ENCODE results near the gene SBF2. TPM values are rescaled to one million over a fixed set of nuclear protein-coding genes. Genes with fewer than 3 reads are reported as not detected.

The SBF2 gene
- total and polyA plus RNA-seq, 2 of the 13 experiments (the other 11 are each of a cell fraction or from before 2014, with no cell fraction given), result 24.0 to 45.8 TPM

- TF ChIP-seq RBM39 (IDR thresholded peaks at IDR 0.05; ENCODE audit: low read depth, low read length, poor library complexity, severe bottlenecking) (peak; percentile 96), CREB1 (IDR thresholded peaks at IDR 0.05) (no peak), CREB1 (CRISPR knock-in tag; IDR thresholded peaks at IDR 0.05) (no peak), TGIF2 (CRISPR knock-in tag; IDR thresholded peaks at IDR 0.05) (0 out of 2 replicates have a peak, but pooled peaks have one; percentile 34), KMT2A (CRISPR knock-in tag; IDR thresholded peaks at IDR 0.05) (peak; percentile 70; the same call in 1 of the 2 replicates), MNT (IDR thresholded peaks at IDR 0.05) (peak; percentile 22; the same call in 1 of the 2 replicates), HDAC2 (CRISPR knock-in tag; IDR thresholded peaks at IDR 0.05) (peak; percentile 22; the same call in 1 of the 2 replicates), ZNF7 (CRISPR knock-in tag; IDR thresholded peaks at IDR 0.05) (no peak), ZNF318 (CRISPR knock-in tag; IDR thresholded peaks at IDR 0.05) (no peak), NCOA1 (CRISPR knock-in tag; IDR thresholded peaks at IDR 0.05) (no peak), NR2F2 (IDR thresholded peaks at IDR 0.05; ENCODE audit: borderline replicate concordance, low read depth) (no peak), ZNF609 (CRISPR knock-in tag; IDR thresholded peaks at IDR 0.05; ENCODE audit: borderline replicate concordance) (no peak)
Measured at GRCh38 chr11:10307400-10308200, 13.6 kb upstream of the SBF2 start (continued).
